HG03575 (cell line): ENCODE data around the gene UBASH3B.
"Not testable (repeated sequence)": the region's sequence is repeated elsewhere in the genome, so short reads cannot be mapped to it uniquely, and the experiment has no call there.

Experiments
- ATAC-seq: cut with Tn5 transposase; IDR thresholded peaks from one replicate; pipeline ENCODE4 v1.9.1; 2021; ENCODE audit not compliant: unreplicated experiment, insufficient number of reproducible peaks, low FRiP score; ENCODE audit errors: extremely low read depth

Gene UBASH3B

GRCh38 chr11:122815900-122816299 is 160.4 kb downstream of the UBASH3B start:
- no peak for ATAC-seq

- no peak for ATAC-seq
Observed at GRCh38 chr11:122816761-122817520, 161.4 kb downstream of the UBASH3B start.

GRCh38 chr11:122820158-122820557 is 164.6 kb downstream of the UBASH3B start:
- ATAC-seq: no peak

- no peak for ATAC-seq
Observed at GRCh38 chr11:122821169-122821568, 165.6 kb downstream of the UBASH3B start.

DNA sequence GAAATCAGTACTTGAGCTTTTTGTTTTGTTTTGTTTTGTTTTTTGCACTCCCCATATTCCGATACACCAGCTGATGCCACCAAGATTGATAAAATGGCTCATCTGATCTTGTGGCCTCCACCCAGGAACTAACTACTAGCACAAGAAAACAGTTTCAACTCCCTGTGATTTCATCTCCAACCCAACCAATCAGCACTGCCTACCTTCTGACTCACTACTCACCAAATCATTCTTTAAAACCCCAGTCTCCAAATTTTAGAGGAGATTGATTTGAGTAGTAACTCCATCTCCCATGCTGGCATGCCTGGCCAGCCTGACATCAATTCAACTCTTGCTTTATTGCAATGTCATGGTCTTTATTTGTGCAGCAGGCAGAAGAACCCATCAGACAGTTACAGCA is 166.7 kb downstream of the UBASH3B start:
- no peak for ATAC-seq

GRCh38 chr11:122823564-122823963 is 168.0 kb downstream of the UBASH3B start:
- ATAC-seq: no peak

- ATAC-seq: not testable (repeated sequence)
Observed at GRCh38 chr11:122829371-122829770, 173.8 kb downstream of the UBASH3B start.

DNA sequence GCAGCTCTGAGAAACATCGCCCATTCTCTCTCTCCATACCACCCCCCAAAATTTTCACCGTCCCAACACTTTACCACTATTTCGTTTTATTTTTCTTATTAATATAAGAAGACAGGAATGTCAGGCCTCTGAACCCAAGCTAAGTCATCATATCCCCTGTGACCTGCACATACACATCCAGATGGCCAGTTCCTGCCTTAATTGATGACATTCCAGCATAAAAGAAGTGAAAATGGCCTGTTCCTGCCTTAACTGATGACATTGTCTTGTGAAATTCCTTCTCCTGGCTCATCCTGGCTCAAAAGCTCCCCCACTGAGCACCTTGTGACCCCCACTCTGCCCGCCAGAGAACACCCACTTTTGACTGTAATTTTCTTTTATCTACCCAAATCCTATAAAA is 176.8 kb downstream of the UBASH3B start:
- ATAC-seq: not testable (repeated sequence)

DNA sequence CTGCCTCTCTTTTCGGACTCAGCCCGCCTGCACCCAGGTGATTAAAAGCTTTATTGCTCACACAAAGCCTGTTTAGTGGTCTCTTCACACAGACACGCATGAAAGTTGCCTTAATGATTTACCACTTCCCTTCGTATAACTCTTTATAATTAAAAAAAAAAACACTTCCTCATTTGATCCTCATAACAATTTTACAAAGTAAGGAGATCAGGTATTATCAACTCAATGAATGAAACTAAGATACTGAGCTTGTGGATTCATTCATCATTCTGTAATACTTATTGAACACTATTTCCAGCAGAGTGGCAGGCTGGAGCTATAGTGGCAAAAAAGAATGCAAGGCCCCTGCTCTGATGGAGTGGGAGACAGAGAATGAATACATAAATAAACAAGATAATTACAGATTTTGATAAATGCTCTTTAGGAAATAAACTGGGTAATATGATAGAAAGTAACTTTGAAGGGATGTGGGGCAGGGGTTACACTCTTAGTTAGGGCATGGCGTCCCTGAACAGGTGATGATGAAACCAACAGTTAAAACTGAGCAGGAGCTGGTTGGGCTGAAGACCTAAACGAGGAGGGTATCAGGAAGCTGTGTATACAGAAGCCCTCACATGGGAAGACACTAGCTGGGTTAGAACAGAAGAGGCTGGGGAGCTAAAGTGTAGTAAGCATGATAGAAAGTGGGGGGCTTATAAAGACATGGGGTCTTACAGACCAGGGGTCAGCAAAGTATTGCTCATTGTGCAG is 177.4 kb downstream of the UBASH3B start:
- ATAC-seq: no peak

- ATAC-seq: no peak
Observed at GRCh38 chr11:122833846-122834464, 178.4 kb downstream of the UBASH3B start.

DNA sequence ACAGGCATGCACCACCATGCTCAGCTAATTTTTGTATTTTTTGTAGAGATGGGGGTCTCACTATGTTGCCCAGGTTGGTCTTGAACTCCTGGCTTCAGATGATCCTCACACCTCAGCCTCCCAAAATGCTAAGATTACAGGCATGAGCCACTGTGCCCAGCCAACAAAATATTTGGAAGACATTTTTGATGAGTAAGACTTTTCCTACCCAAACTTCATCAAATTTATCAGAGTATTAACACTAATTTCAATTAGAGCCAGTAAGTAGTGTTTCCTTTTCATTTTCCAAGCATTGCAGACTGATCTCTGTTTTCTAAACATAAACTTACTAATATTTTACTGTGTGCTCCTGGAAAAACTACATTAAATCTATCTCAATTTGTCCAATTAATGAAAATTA is 181.4 kb downstream of the UBASH3B start:
- no peak for ATAC-seq

DNA sequence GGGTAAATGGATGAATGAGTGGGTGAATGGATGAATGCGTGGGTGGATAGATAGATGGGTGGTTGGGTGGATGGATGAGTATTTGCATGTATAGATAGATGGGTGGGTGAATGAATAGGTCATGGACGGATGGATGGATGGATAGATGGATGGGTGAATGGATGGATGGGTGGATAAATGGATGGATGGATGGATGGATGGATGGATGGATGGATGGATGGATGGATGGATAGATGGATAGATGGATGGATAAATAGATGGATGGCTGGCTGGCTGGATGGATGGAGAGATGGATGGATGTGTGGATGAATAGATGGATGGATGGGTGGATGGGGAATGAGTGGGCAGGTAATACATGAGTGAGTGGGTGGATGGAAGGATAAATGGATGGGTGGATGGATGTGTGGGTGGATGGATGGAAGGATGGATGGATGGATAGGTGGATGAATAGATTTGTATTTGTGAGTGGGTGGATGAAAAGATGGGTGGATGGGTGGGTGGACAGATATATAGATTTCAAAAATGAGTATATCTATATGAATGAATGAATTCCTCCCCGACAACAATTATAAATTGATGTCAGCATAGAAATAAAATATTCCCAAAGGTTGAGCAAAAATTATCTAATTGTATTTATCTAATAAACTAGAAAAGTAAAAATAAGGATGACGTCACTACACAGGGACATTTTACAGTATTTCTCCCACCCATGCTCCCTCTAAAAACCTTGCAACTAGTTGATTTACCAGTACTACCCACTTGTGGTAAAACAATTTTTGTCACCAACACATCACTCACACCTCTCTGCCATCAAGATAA is 182.2 kb downstream of the UBASH3B start:
- no peak for ATAC-seq

GRCh38 chr11:122843281-122844141 is 188.0 kb downstream of the UBASH3B start:
- no peak for ATAC-seq

GRCh38 chr11:122847466-122847865 is 191.9 kb downstream of the UBASH3B start:
- no peak for ATAC-seq

DNA sequence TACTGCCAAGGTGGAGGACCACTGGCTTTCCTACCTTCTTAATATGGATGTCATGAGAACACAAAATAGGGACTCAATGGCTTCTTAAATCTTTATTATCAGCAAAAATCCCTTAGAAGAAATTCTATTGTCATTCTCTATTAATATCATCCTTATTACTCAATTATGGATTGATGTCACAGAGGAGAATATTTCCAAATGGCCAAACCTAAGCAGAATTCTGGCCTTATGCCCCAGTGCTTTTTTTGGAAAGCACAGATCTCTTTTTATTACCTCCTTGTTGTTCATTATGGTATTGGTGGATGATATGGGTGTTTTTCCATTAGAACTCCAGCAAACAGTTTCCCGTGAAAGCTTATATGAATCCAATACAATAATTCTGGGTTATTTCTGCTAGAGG is 192.7 kb downstream of the UBASH3B start:
- no peak for ATAC-seq

DNA sequence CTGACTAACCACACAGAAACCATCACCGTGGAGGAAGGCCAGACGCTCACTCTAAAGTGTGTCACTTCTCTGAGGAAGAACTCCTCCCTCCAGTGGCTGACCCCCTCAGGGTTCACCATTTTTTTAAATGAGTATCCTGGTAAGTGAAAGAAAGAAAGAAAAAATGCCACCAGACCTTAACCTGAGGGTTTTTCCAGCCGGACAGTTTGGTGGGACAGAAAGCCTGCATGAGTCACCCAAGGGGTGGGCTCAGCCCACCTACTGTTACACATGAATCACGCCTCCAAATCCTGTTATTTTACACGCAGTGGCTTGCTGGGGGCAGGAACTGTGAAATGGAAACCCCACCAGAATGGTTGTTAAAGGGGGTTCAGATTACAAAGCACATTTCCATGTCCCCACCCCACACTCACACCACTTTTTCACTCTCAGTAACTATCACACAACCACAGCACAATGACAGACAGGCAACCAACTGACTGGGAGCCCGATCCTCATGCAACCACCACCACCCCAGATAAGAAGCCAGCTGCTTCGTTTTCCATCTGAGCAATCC is 194.6 kb downstream of the UBASH3B start:
- no peak for ATAC-seq

DNA sequence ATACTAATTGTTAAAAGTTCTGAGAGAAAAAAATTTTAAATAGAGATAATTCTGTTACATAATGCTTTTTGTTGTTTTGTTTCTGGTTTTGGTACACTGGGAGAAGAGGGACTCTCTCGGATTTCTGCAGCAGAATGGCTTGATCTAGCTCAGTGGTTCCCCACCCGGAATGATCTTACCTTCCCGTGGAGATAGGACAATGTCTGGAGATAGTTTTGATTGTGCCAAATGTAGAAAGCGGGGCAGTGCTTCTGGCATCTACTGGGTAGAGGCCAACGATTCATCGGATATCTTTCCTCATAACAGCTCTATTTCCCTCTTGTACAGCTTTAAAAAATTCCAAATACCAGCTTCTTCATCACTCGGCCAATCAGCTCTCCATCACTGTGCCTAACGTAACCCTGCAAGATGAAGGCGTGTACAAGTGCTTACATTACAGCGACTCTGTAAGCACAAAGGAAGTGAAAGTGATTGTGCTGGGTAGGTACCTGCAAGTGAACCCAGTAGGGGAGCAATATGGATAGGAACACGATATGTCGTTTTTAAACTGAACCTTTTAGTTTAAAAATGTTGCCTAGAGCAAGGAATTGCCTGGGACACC is 195.9 kb downstream of the UBASH3B start:
- no peak for ATAC-seq
